Fibroblast of the aortic adventitia (primary cell): ENCODE results near the gene NONO. TPM values are rescaled to one million over a fixed set of nuclear protein-coding genes. Genes with fewer than 3 reads are reported as not detected.

Source experiments
- DNase-seq: peaks from one replicate; pipeline ENCODE4 v3.0.0-alpha.2; 2010; ENCODE audit warnings: low read depth
- H3K4me3 ChIP-seq: 2 replicates; pipeline ENCODE4 v1.5.1; 2011; ENCODE audit warnings: low read depth, mild to moderate bottlenecking, control low read depth, low read length, moderate library complexity
- CTCF ChIP-seq: IDR thresholded peaks from 2 replicates; pipeline ENCODE4 v1.5.1; 2011; ENCODE audit warnings: mild to moderate bottlenecking, low read length, control low read depth, inconsistent platforms; ENCODE audit not compliant: insufficient read depth
- total RNA-seq: library from RNA; depleted of rRNA; stranded (reverse); fragments of >200 nt; gene quantifications from 2 replicates; pipeline ENCODE4 v1.2.3, GENCODE V29; 2012; ENCODE audit warnings: low replicate concordance

NONO gene
- total RNA-seq, 1 donor, result 330 TPM

- DNase-seq, result no peak
- H3K4me3 ChIP-seq, result no peak overlapping the region
- TF ChIP-seq CTCF, result no peak
Measured at GRCh38 chrX:71245159-71245558, 38.3 kb upstream of the NONO start.

DNA sequence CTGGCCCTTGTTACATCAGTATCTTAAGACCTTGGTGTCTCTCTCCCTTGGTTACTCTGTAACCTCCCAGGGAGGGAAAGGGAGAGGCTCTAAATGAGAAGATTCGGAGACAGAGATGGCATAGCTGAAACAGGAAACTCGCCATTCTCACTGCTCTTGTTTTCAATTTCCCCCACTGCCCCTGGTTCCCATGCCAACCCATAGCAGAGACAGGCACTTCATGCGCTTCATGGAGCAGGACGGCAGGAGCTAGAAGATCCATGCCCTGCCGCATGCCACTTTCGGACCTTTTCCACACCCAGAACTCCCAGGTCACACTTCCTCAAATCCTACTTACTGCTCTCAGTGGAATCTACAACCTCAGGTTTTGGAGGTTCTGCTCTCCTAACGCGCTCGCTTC lies 32.6 kb upstream of the NONO start:
- DNase-seq, result no peak
- no peak for TF ChIP-seq CTCF
- H3K4me3 ChIP-seq, result no peak overlapping the region

- H3K4me3 ChIP-seq, result no peak overlapping the region
- DNase-seq, result no peak
- no peak for TF ChIP-seq CTCF
Measured at GRCh38 chrX:71251466-71251973, 31.9 kb upstream of the NONO start.

DNA sequence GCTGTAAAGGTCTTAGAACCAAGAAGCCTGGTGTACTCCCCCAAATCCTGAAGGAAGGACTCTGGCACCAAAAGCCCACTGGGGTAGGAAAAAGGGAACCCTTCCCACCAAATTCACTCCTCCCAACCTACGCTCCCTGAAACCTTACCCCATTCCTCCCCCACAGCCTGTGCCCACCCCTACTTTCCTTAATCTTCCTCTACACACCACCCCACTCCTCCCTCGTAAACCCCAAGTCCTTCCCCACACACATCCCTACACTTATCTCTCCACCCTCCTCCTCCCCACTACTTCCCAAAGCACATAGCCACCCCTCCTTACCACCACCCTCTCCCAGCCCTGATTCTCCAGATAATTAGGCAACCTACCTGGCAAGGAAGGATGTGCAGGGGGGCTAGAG lies 31.2 kb upstream of the NONO start:
- peak overlapping the region; percentile 81 for H3K4me3 ChIP-seq
- TF ChIP-seq CTCF, result no peak
- DNase-seq, result no peak

GRCh38 chrX:71253253-71254091 lies 30.0 kb upstream of the NONO start:
- peak overlapping the region; percentile 81 for H3K4me3 ChIP-seq
- TF ChIP-seq CTCF, result peak; percentile 63
- DNase-seq, result peak; percentile 32

- no peak for TF ChIP-seq CTCF
- peak; percentile 79 for DNase-seq
- H3K4me3 ChIP-seq, result peak within 1 kb of the TSS; percentile 81
Measured at GRCh38 chrX:71254092-71254963, 29.1 kb upstream of the NONO start, which contains the start of gene ZMYM3. Gene ZMYM3 (minus strand): TSS chrX:71254140. CDS start chrX:71253255, 885 bp downstream.
